ENCODE data around the gene LIX1L. TPM values are rescaled to one million over a fixed set of nuclear protein-coding genes. Genes with fewer than 3 reads are reported as not detected.

The LIX1L gene
- total RNA-seq, 1 donor: 50.8 TPM

DNA sequence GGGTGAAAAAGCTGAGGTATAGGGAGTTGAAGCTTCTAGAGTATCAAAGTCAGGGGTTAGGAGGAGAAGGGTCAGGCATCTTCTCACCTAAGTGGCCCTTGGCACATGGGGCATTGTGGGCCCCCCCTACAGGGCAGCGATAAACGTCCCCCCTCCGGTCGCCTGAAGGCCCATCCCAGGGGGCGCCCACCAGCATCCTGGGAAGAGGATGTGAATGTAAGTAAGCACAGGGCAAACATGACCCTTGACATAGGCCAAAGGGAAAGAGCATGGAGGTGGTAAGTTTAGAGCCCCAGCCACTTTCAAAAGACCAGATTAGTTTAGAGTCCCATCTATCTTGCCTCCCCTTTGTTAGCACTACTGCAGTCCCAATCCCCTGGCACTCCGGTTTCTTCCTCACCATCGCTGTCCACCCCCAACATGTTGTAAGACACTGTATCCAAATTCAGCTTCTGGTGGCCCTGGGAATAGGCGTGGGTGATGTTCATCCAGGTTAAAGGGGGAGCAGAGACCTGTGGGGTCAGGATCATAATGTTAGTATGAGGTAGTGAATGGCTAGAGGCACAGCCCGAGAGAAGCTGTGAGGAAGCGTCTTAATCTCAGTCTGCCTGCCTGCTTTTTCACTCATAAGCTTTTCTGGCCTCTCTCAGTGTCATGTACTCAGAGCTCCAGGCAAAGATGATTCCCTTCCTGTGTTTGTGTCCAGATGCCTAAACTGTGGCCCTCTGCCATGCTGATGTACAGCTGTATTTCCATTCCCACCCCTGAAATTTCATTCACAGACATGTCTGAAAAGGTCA is 50.7 kb downstream of the LIX1L start:
- TF ChIP-seq, protein P1, sequence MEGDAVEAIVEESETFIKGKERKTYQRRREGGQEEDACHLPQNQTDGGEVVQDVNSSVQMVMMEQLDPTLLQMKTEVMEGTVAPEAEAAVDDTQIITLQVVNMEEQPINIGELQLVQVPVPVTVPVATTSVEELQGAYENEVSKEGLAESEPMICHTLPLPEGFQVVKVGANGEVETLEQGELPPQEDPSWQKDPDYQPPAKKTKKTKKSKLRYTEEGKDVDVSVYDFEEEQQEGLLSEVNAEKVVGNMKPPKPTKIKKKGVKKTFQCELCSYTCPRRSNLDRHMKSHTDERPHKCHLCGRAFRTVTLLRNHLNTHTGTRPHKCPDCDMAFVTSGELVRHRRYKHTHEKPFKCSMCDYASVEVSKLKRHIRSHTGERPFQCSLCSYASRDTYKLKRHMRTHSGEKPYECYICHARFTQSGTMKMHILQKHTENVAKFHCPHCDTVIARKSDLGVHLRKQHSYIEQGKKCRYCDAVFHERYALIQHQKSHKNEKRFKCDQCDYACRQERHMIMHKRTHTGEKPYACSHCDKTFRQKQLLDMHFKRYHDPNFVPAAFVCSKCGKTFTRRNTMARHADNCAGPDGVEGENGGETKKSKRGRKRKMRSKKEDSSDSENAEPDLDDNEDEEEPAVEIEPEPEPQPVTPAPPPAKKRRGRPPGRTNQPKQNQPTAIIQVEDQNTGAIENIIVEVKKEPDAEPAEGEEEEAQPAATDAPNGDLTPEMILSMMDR (IDR thresholded peaks at IDR 0.05; ENCODE audit: insufficient read depth, low read length): no peak
- no peak overlapping the region for H3K4me3 ChIP-seq (ENCODE audit: low read depth, low read length)
- peak; percentile 30 for DNase-seq (ENCODE audit: low read depth)

DNA sequence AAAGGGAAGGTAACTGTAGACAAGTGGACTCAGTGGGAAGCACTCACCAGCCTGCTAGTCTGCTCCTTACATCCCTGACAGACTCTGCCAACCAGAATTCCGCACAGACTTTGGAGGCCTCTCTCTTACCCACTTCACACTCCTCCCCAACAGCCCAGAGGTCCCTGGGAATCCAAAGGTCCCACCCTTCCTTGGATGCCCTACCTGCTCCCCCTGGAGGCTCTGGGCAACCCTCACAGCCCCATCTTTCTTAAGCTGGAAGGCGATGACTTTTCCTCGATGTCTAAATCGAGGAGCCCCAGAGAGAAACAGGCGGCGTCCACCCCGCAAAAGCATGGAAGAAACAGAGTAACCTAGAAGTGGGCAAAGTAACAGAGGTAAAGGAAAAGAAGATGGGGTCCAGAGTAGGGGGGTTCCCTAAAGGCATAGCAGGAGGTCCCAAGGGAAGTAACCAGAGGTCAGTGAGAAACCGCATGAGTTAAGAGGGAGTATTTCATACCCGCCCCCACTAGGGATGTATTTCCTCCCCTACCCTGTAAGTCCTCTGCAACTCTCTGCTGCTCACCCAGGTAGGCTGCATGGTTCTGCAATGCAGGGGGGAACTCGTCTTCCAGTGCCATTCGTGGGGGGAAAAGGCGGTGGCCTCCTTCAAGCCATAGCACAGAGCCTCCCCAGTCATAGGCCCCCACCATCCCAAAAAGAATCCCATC is 56.4 kb downstream of the LIX1L start:
- H3K4me3 ChIP-seq (ENCODE audit: low read depth, low read length): no peak overlapping the region
- DNase-seq (ENCODE audit: low read depth): no peak
- TF ChIP-seq, protein P1 (IDR thresholded peaks at IDR 0.05; ENCODE audit: insufficient read depth, low read length): no peak

DNA sequence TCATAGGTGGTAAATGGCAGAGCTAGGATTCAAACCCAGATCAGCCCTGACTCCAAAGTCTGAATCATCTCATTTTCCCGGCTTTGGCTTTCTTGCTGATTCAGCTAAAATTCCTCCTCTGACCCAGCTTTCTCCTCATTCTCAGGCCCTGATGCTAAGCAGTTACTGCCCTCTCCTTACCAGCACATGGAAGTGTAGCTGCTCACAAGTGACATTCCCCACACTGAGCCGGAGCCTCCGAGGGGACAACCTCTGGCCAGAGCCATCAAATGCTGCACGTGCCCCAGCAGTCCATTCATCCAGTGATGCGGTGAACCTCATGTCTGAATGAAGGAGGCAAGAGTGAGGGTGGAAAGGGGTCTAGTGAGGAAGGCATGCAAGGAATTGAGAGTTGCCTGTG is 59.1 kb downstream of the LIX1L start:
- no peak overlapping the region for H3K4me3 ChIP-seq (ENCODE audit: low read depth, low read length)

DNA sequence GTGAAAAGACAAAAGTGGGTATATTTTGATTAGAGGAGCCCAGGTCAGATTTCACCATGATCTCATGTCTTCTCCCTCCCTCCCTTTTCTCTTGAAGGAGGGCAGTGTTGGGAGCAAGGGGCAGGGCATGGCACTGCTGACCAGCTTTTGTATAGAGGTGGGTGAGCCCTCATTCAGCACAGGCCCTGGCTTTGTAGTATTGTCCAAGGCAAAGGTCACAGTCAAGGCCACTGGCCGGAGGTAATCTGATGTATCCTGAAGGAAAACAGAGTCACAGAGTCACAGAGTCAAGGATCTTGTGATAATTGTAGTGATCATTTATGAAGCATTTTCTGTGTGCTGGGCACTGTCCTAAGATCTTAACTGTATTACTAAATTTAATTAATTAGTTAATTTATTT is 59.8 kb downstream of the LIX1L start:
- TF ChIP-seq, protein P1 (IDR thresholded peaks at IDR 0.05; ENCODE audit: insufficient read depth, low read length): no peak
- H3K4me3 ChIP-seq (ENCODE audit: low read depth, low read length): no peak overlapping the region
- DNase-seq (ENCODE audit: low read depth): no peak

More for the DNA sequence above, 59.1 kb downstream of the LIX1L start:
- no peak for DNase-seq (ENCODE audit: low read depth)
- TF ChIP-seq, protein P1 (IDR thresholded peaks at IDR 0.05; ENCODE audit: insufficient read depth, low read length): no peak

DNA sequence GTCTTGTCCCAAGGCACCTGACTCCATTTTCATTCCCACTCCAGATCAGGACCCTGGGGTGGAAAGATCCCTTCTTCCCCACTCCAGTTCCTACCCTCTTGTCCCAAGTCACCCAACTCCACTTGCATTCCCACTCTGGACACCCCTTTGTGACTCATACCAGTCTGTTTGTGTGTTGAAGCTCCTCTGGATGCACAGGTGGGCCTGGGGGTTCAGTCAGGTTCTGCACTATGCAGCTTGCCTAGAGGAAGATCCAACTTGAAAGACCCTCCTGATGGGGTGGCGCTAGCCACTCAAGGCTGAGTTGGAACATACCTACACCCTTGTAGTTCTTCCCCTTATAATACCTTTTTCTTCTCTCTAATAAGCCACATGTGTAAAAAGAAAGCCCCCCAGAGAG is 62.3 kb downstream of the LIX1L start:
- DNase-seq (ENCODE audit: low read depth): no peak
- TF ChIP-seq, protein P1 (IDR thresholded peaks at IDR 0.05; ENCODE audit: insufficient read depth, low read length): no peak

DNA sequence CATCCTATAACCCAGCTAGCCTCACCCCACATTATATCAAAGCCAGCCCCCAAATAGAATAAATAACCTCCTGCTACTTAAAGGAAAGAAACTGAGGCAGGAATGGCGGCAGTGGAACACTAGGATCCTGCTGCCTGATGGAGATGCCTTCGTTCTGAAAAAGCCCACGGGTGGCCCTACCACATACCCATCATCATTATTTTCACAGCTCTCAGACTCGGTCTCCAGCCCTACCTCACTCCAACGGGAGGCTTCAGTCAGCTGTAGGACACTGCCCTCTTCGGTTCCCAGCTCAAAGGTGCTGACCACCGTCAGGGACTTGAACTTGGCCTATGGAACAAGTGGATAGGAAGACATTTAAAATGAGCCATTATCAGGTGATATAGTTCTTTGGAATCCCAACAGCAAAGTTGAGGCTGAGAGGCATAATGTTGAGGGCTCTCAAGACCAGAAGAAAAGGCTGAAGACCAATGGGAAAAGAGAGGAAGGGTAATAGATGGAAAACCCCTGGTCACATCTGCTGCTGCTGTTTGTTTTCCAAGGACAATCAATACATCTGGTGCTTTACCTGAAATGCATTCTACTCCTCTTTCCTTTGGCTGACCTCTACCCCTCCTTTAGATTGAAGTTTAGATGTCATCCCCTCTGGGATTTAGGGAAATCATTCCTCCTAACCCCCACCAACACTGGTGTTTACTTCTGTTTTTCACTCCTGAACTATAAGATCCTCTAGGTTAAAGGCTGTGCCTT is 64.3 kb downstream of the LIX1L start:
- TF ChIP-seq, protein P1 (IDR thresholded peaks at IDR 0.05; ENCODE audit: insufficient read depth, low read length): no peak
- DNase-seq (ENCODE audit: low read depth): no peak
- no peak overlapping the region for H3K4me3 ChIP-seq (ENCODE audit: low read depth, low read length)

More for the DNA sequence above, 62.3 kb downstream of the LIX1L start:
- no peak overlapping the region for H3K4me3 ChIP-seq (ENCODE audit: low read depth, low read length)
